Measurements from ENCODE around the gene CRIM1. TPM values are rescaled to one million over a fixed set of nuclear protein-coding genes. Genes with fewer than 3 reads are reported as not detected.

CRIM1 gene
- total and polyA plus RNA-seq, 5 experiments from 2014 or later = 0.12 to 2.0 (median 0.88) TPM

DNA sequence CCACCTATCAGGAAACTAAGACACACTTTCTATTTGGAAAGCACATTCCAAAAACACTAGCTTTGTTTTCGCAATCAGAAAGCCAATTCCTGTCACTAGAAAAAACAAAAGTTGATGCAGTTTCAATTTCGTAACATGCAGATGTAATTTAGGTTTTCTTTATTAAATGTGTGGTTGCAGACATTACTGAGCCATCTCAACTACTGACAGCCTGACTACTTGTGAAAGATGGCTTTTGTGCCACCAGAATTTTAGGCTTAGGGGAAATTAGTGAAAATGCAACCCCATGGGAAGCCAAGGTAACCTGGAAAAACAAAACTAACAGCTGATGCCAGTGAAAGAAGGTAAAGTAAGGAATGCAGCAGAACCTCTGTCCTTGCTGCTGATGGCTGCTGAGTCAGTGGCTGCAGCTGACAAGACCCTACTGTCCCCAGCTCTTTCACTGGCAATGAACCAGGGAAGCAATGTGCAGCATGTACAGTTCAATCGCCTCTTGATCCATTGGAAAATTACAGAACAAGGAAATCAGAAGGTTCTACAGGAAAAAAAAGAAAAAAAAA lies 207.5 kb downstream of the CRIM1 start:
- Mint-ChIP-seq H3K4me3 (no peak overlapping the region), H3K27me3 (no peaks in the 10 kb centered on the region), H3K9me3 (no peaks in the 10 kb centered on the region), H3K36me3 (peaks cover 15 to 78% (median 42%) of the 10 kb centered on the region in 3 donors), H3K27ac (no peak overlapping the region), H3K4me1 (peaks cover 2 to 13% (median 10%) of the 10 kb centered on the region in 4 donors)
- POLR2A ChIA-PET = interaction anchor here (0.5 kb wide), 1 partner anchor 316 kb away, joined by 5 read pairs; no protein-coding TSS in a partner anchor
- DNase-seq (no peak), ATAC-seq (no peak)

GRCh38 chr2:36564377-36564930 lies 208.9 kb downstream of the CRIM1 start:
- ATAC-seq = no peak
- POLR2A ChIA-PET = no interaction called here
- no peak overlapping the region for H3K4me3 Mint-ChIP-seq
- H3K9me3 Mint-ChIP-seq = no peaks in the 10 kb centered on the region
- H3K27ac Mint-ChIP-seq = no peak overlapping the region
- no peaks in the 10 kb centered on the region for H3K27me3 Mint-ChIP-seq
- peaks cover 2 to 13% (median 10%) of the 10 kb centered on the region in 4 donors for H3K4me1 Mint-ChIP-seq
- H3K36me3 Mint-ChIP-seq = peaks cover 15 to 80% (median 40%) of the 10 kb centered on the region in 3 donors
- DNase-seq = no peak

DNA sequence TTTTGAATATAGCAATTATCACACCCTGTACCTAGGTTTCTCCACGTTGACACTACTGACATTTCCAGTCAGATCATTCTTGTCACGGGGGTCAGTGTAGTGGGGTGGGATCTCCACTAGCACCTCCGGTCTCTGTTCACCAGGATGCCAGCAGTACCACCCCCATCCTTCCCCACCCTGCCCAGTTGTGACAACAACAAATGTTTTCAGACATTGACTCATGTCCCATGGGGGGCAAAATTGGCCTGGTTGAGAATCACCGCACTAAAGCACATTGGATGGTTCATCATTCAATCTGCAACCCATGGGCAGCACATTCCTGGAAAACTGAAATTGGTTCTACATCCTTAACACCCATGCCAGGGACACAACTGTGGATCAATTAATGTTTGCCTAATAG lies 210.1 kb downstream of the CRIM1 start:
- H3K4me1 Mint-ChIP-seq = peaks cover 2 to 15% (median 10%) of the 10 kb centered on the region in 4 donors
- peaks cover 15 to 75% (median 34%) of the 10 kb centered on the region in 3 donors for H3K36me3 Mint-ChIP-seq
- DNase-seq = no peak
- no peaks in the 10 kb centered on the region for H3K9me3 Mint-ChIP-seq
- H3K4me3 Mint-ChIP-seq = no peak overlapping the region
- ATAC-seq = no peak
- POLR2A ChIA-PET = no interaction called here
- no peak overlapping the region for H3K27ac Mint-ChIP-seq
- H3K27me3 Mint-ChIP-seq = no peaks in the 10 kb centered on the region

DNA sequence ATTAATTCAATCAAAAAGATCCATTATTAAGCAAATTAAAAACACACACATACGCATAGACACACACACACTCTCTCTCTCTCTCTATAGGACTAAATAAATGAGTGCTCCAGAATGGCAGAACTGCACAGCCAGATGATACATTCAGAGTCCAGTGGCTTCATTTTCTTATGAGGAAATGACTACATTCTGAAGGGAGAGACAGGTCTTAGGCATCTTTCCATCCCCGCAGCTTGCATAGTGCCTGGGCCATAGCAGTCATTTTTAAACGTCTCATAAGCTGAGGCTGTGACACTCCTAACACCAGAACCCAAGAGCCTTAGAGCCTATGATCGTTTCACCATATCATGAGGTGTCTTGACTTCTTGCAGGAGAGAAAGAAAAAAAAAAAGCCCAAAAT lies 211.3 kb downstream of the CRIM1 start:
- POLR2A ChIA-PET = no interaction called here
- no peak for ATAC-seq
- Mint-ChIP-seq H3K4me1 (peaks cover 2 to 15% (median 10%) of the 10 kb centered on the region in 4 donors), H3K9me3 (no peaks in the 10 kb centered on the region), H3K27ac (no peak overlapping the region), H3K27me3 (no peaks in the 10 kb centered on the region), H3K4me3 (no peak overlapping the region), H3K36me3 (peaks cover 15 to 79% (median 32%) of the 10 kb centered on the region in 3 donors)
- DNase-seq = no peak

DNA sequence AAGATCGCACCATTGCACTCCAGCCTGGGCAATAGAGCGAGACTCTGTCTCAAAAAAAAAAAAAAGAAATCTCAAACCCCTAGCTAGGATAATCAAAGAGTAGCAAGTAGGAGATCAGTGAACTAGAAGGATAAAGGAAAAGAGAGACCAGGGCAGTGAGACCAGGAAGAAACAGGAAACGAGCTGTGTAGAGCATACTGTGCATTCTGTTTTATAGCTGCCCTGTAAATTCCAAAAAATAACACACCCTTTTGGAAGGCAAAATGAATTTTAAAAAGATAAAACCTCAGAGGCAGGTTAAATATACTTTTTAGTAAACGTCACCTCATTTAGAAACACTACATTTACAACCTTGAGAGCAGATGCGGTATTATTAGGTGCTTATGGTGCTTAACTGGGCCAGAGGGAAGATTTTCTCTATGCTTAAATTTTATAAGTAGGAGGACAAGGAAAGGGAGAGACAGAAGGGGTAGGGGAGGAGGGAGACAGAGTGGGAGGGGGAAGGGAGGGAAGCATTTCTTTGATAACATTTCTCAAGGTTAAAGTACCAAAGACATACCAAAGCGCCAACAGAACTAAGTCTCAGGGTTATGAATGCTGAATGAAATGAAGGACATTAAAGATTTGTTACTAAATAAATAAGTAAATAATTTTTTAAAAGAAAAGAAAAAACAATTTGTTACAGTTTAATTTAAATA lies 212.3 kb downstream of the CRIM1 start:
- DNase-seq = no peak
- POLR2A ChIA-PET = no interaction called here
- no peak for ATAC-seq
- peaks cover 2 to 15% (median 10%) of the 10 kb centered on the region in 4 donors for H3K4me1 Mint-ChIP-seq
- H3K27ac Mint-ChIP-seq = no peak overlapping the region
- H3K9me3 Mint-ChIP-seq = no peaks in the 10 kb centered on the region
- H3K27me3 Mint-ChIP-seq = no peaks in the 10 kb centered on the region
- no peak overlapping the region for H3K4me3 Mint-ChIP-seq
- H3K36me3 Mint-ChIP-seq = peaks cover 15 to 83% (median 38%) of the 10 kb centered on the region in 3 donors

- H3K4me1 Mint-ChIP-seq = peaks cover under 1 to 13% (median 7%) of the 10 kb centered on the region in 4 donors
- POLR2A ChIA-PET = no interaction called here
- no peak overlapping the region for H3K4me3 Mint-ChIP-seq
- H3K9me3 Mint-ChIP-seq = no peaks in the 10 kb centered on the region
- ATAC-seq = no peak
- peaks cover 11 to 85% (median 39%) of the 10 kb centered on the region in 3 donors for H3K36me3 Mint-ChIP-seq
- no peaks in the 10 kb centered on the region for H3K27me3 Mint-ChIP-seq
- no peak overlapping the region for H3K27ac Mint-ChIP-seq
- no peak for DNase-seq
Observed at GRCh38 chr2:36568516-36569246, 213.1 kb downstream of the CRIM1 start.

DNA sequence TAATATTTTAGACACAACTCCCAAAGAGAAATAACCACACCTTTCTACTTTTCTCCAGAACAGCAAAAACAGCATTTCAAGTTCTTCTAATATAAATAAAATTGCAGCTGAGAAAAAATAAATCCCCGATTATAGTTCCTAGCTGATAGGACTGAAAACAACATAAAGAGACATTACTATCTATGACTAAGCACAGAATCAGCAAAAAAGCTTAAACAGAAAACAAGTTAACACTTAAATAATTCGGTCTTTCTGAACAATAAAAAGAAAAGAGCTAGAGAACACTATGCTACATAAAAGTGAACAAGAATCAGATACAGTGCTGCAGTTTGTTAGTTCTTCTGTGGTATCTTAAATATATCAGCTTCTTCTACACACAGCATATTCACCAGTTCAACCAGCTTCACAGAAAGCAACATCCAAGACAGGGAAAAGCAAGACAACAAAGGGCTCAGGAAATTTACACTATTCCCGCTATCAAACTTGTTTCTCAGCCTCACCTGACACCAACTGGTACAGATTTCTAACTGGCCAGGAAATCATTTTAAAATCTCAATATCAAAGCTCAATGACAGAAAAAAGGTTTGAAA lies 213.8 kb downstream of the CRIM1 start:
- H3K36me3 Mint-ChIP-seq = peaks cover 6 to 85% (median 37%) of the 10 kb centered on the region in 3 donors
- H3K9me3 Mint-ChIP-seq = no peaks in the 10 kb centered on the region
- no peak overlapping the region for H3K27ac Mint-ChIP-seq
- ATAC-seq (no peak), DNase-seq (no peak)
- no peaks in the 10 kb centered on the region for H3K27me3 Mint-ChIP-seq
- H3K4me1 Mint-ChIP-seq = peaks cover under 1 to 15% (median 3%) of the 10 kb centered on the region in 4 donors
- no peak overlapping the region for H3K4me3 Mint-ChIP-seq
- POLR2A ChIA-PET = no interaction called here

GRCh38 chr2:36570416-36570815 lies 214.8 kb downstream of the CRIM1 start:
- Mint-ChIP-seq H3K4me3 (no peak overlapping the region), H3K9me3 (no peaks in the 10 kb centered on the region), H3K27me3 (no peaks in the 10 kb centered on the region), H3K4me1 (peaks cover 0 to 10% (median under 1%) of the 10 kb centered on the region in 4 donors), H3K27ac (no peak overlapping the region), H3K36me3 (peaks cover 4 to 83% (median 34%) of the 10 kb centered on the region in 3 donors)
- DNase-seq (no peak), ATAC-seq (no peak)
- POLR2A ChIA-PET = no interaction called here

GRCh38 chr2:36572054-36572718 lies 216.6 kb downstream of the CRIM1 start:
- no peak for DNase-seq
- Mint-ChIP-seq H3K4me3 (no peak overlapping the region), H3K4me1 (peaks cover 0 to 5% (median under 1%) of the 10 kb centered on the region in 4 donors), H3K36me3 (peaks cover under 1 to 83% (median 41%) of the 10 kb centered on the region in 3 donors), H3K27me3 (no peaks in the 10 kb centered on the region), H3K9me3 (no peaks in the 10 kb centered on the region), H3K27ac (no peak overlapping the region)
- POLR2A ChIA-PET = no interaction called here
- no peak for ATAC-seq

GRCh38 chr2:36572719-36573059 lies 217.1 kb downstream of the CRIM1 start:
- Mint-ChIP-seq H3K4me1 (peaks cover 0 to 5% (median under 1%) of the 10 kb centered on the region in 4 donors), H3K27me3 (no peaks in the 10 kb centered on the region), H3K36me3 (peaks cover 0 to 83% (median 44%) of the 10 kb centered on the region in 3 donors), H3K9me3 (no peaks in the 10 kb centered on the region), H3K4me3 (no peak overlapping the region), H3K27ac (peak overlapping the region in 2 of 10 donors; percentile 20 to 35)
- POLR2A ChIA-PET = no interaction called here
- DNase-seq = no peak
- no peak for ATAC-seq

- peaks cover 2 to 84% (median 49%) of the 10 kb centered on the region in 3 donors for H3K36me3 Mint-ChIP-seq
- peaks cover 0 to 5% (median 4%) of the 10 kb centered on the region in 4 donors for H3K4me1 Mint-ChIP-seq
- POLR2A ChIA-PET = no interaction called here
- H3K27ac Mint-ChIP-seq = peak overlapping the region in 2 of 10 donors; percentile 20 to 35
- no peak overlapping the region for H3K4me3 Mint-ChIP-seq
- ATAC-seq = no peak
- DNase-seq = no peak
- no peaks in the 10 kb centered on the region for H3K27me3 Mint-ChIP-seq
- H3K9me3 Mint-ChIP-seq = no peaks in the 10 kb centered on the region
Observed at GRCh38 chr2:36573165-36573564, 217.6 kb downstream of the CRIM1 start.

GRCh38 chr2:36574560-36574959 lies 219.0 kb downstream of the CRIM1 start:
- H3K27ac Mint-ChIP-seq = no peak overlapping the region
- no peak overlapping the region for H3K4me3 Mint-ChIP-seq
- no peaks in the 10 kb centered on the region for H3K27me3 Mint-ChIP-seq
- peaks cover 2 to 13% (median 10%) of the 10 kb centered on the region in 4 donors for H3K4me1 Mint-ChIP-seq
- ATAC-seq = no peak
- no peak for DNase-seq
- POLR2A ChIA-PET = no interaction called here
- peaks cover 8 to 87% (median 61%) of the 10 kb centered on the region in 3 donors for H3K36me3 Mint-ChIP-seq
- no peaks in the 10 kb centered on the region for H3K9me3 Mint-ChIP-seq

Measured in naive thymus-derived CD8-positive, alpha-beta T cell (primary cell).